Measurements from ENCODE around the gene ZNF664. TPM values are rescaled to one million over a fixed set of nuclear protein-coding genes. Genes with fewer than 3 reads are reported as not detected.

The ZNF664 gene
- total and polyA plus RNA-seq, 2 of the 8 experiments (the other 6 are each of a cell fraction or from before 2014, with no cell fraction given) = 22.8 to 51.4 TPM

GRCh38 chr12:124036657-124037109 lies 63.7 kb downstream of the ZNF664 start (continued):
- TF ChIP-seq RFX5 (IDR thresholded peaks at IDR 0.05; ENCODE audit: borderline replicate concordance, low read depth, low read length) (no peak), TAF1 (IDR thresholded peaks at IDR 0.05; ENCODE audit: low read depth, low read length) (no peak), RAD21 (IDR thresholded peaks at IDR 0.05 in 1 of 2, conservative IDR thresholded peaks at IDR 0.05 in 1 of 2; ENCODE audit: low read depth in 2 of 2, low read length in 2 of 2) (peak; percentile 89 to 90), SUZ12 (IDR thresholded peaks at IDR 0.05; ENCODE audit: low read length) (no peak), TEAD4 (IDR thresholded peaks at IDR 0.05; ENCODE audit: low read depth, low read length) (no peak), ATF3 (IDR thresholded peaks at IDR 0.05; ENCODE audit: insufficient read depth, low read depth, low read length) (no peak), SIX5 (IDR thresholded peaks at IDR 0.05; ENCODE audit: low read depth, low read length) (no peak)
